BJ (cell line): Measurements from ENCODE around the gene ACHE. TPM values are rescaled to one million over a fixed set of nuclear protein-coding genes. Genes with fewer than 3 reads are reported as not detected.

ENCODE experiments used
- CTCF ChIA-PET: fragments of 350-600 bp; formaldehyde crosslinking; extraction: SDS; loops from one replicate; lab custom pipeline; 2021; ENCODE audit warnings: antibody characterized with exemption, inconsistent platforms; lab: Yijun Ruan, JAX
- POLR2A ChIA-PET: fragments of 300-600 bp; sonication (Branson Sonifier 250); formaldehyde crosslinking; extraction: SDS; loops from one replicate; lab custom pipeline; 2021; ENCODE audit warnings: antibody characterized with exemption; lab: Charles Lee
- DNase-seq: peaks from one replicate; pipeline ENCODE4 v3.0.0-alpha.2; 2011; ENCODE audit warnings: low read depth
- H3K27me3 ChIP-seq: 2 replicates; pipeline ENCODE4 v1.6.0; 2011; ENCODE audit warnings: low read length; ENCODE audit not compliant: control insufficient read depth, insufficient read depth
- H3K36me3 ChIP-seq: 2 replicates; pipeline ENCODE4 v1.5.1; 2011; ENCODE audit warnings: low read length; ENCODE audit not compliant: control insufficient read depth, insufficient read depth
- H3K4me3 ChIP-seq: 2 replicates; pipeline ENCODE4 v1.5.1; 2011; ENCODE audit warnings: low read depth, mild to moderate bottlenecking, control low read depth, low read length
- CTCF ChIP-seq: IDR thresholded peaks from 2 replicates; pipeline ENCODE4 v1.5.1; 2011; ENCODE audit warnings: low read depth, mild to moderate bottlenecking, control low read depth, inconsistent platforms, low read length, moderate library complexity; ENCODE audit not compliant: insufficient read depth
- polyA plus RNA-seq: library from polyadenylated mRNA; depleted of rRNA; stranded (reverse); fragments of >200 nt; gene quantifications from 2 replicates; pipeline ENCODE4 v1.2.3, GENCODE V29; 2011

The ACHE gene
- polyA plus RNA-seq, 1 experiment: 0.22 TPM

- CTCF ChIA-PET: interaction anchor here (0.7 to 3.7 kb wide), 6 partner anchors 166 to 267 kb away, joined by 3 to 40 read pairs (median 8); partner anchors contain the start of genes POP7 and TRIM56
Measured at GRCh38 chr7:100892364-100893317, 3.0 kb downstream of the ACHE start.

GRCh38 chr7:100891568-100892247 is 4.0 kb downstream of the ACHE start:
- TF ChIP-seq CTCF: no peak
- Histone ChIP-seq H3K4me3 (no peak overlapping the region), H3K36me3 (peaks cover 15% of the 10 kb centered on the region), H3K27me3 (peaks cover 8% of the 10 kb centered on the region)
- CTCF ChIA-PET: interaction anchor here (0.7 to 1.2 kb wide), 3 partner anchors 186 to 391 kb away, joined by 3 read pairs; partner anchors contain the start of gene POP7
- POLR2A ChIA-PET: interaction anchor here (0.6 to 0.9 kb wide), 2 partner anchors 25 to 186 kb away, joined by 4 to 6 read pairs; partner anchors contain the start of gene POP7
- DNase-seq: no peak

More at GRCh38 chr7:100892364-100893317, 3.0 kb downstream of the ACHE start:
- Histone ChIP-seq H3K36me3 (peaks cover 7% of the 10 kb centered on the region), H3K27me3 (peaks cover 8% of the 10 kb centered on the region), H3K4me3 (no peak overlapping the region)
- POLR2A ChIA-PET: interaction anchor here (0.6 kb wide), 1 partner anchor 792 kb away, joined by 17 read pairs; no protein-coding TSS in a partner anchor
- no peak for DNase-seq
- no peak for TF ChIP-seq CTCF

- ChIA-PET POLR2A (interaction anchor here (0.6 to 1.5 kb wide), 3 partner anchors 16 to 185 kb away, joined by 4 to 13 read pairs (median 6); partner anchors contain the start of genes POP7 and SRRT), CTCF (interaction anchor here (0.6 to 2.0 kb wide), 7 partner anchors 64 to 392 kb away, joined by 3 to 9 read pairs (median 5); partner anchors contain the start of genes EPHB4 and POP7)
- Histone ChIP-seq H3K36me3 (peaks cover 23% of the 10 kb centered on the region), H3K4me3 (peak overlapping the region; percentile 46), H3K27me3 (peaks cover 2% of the 10 kb centered on the region)
- no peak for TF ChIP-seq CTCF
- no peak for DNase-seq
Measured at GRCh38 chr7:100890653-100891567, 4.8 kb downstream of the ACHE start.

GRCh38 chr7:100888988-100889750 is 6.5 kb downstream of the ACHE start, which contains the start of gene UFSP1:
UFSP1 (minus strand) TSS chr7:100889715; CDS start chr7:100889271, 444 bp downstream.
- DNase-seq: no peak
- POLR2A ChIA-PET: interaction anchor here (0.6 to 1.5 kb wide), 6 partner anchors 14 to 277 kb away, joined by 3 to 16 read pairs (median 10); partner anchors contain the start of genes MOSPD3, POP7, SRRT and TRIP6
- Histone ChIP-seq H3K27me3 (no peaks in the 10 kb centered on the region), H3K4me3 (peak within 1 kb of the TSS; percentile 61), H3K36me3 (peaks cover 36% of the 10 kb centered on the region)
- CTCF ChIA-PET: interaction anchor here (0.6 to 2.0 kb wide), 7 partner anchors 62 to 188 kb away, joined by 3 to 9 read pairs (median 3); partner anchors contain the start of genes EPHB4 and POP7
- TF ChIP-seq CTCF: no peak
